Stimulated activated CD8-positive, alpha-beta memory T cell treated with anti-CD3 and anti-CD28 coated beads, Interleukin-7, amount 100 ng/mL, for 4 hours (primary cell): Measurements from ENCODE around the gene TNN.

Experiments
- DNase-seq, 2 donors: peaks; one replicate each; pipeline ENCODE4 v3.0.0-alpha.2; 2020; ENCODE audit warnings: low read depth in 2 of 2

TNN gene

DNA sequence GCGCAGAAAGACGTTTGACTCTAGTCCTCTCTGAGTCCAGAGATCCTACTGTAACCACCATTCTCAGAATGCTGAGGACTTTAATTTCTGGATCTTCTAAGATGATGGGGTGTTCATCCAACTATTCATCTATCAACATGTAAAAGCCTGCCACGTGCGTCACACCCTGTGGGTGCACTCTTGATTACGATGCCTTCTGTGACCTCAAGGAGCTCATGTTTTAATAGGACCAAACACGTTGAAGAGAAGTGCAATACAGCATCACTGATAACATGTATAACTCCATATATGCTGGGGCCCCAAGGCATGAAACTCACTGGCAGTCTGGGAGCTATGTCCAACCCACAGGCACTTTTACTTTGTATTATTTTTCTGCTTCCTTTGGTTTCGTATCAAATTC lies 105.9 kb downstream of the TNN start:
- no peak for DNase-seq

DNA sequence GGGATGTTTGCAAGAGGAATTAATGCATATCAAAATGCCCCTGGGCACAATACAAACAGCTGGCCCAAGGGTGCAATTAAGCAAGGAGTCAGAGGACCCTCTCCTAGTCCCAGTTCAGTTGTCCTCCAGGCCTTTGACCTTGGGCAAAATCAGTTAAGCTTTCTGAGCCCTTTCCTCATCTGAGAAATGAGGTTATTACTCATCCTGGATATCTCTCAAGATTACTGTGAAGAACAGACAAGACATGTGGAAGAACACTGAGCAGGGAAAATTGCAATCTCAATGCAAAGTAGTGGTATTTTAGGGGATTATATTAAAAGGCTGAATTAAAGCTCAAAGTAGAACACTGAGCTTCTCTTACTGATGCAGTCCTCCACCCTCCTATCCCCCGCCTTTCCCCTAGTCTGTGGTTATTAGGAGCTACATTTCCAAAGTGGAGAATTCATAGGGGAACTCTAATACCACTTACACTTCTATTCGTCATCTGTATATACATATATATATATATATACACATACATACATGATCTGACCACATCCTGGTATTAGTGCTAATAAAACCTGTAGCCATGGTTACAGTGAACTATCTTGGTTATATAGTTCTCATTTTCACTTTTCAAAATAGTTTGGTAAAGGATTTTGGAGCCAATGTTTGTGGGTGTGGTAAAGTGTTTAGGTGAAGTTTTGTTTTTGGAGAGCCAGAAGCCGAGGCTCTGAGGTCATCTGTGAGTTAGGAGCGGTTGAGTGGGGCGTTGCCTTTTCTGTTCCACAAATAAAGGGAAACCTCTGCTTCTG lies 106.9 kb downstream of the TNN start:
- DNase-seq: no peak

DNA sequence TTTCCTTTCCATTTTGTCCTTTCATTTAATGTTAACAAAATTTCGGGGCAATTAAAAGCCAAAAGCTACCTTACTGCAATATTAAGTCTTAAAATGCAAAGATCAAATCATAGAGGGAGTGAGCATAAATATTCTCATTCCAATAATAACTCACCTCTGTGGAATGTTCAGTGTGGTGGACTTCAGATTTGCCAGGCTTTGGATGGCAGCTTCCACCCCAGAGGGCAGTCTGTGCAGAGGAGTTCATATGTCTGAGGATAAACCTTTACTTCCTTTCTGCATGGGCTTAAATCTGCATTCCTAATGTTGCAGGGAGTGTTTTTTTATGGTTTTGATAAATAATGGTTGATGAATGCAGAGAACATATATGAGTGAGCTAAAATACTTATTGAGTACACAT lies 108.6 kb downstream of the TNN start:
- no peak for DNase-seq

DNA sequence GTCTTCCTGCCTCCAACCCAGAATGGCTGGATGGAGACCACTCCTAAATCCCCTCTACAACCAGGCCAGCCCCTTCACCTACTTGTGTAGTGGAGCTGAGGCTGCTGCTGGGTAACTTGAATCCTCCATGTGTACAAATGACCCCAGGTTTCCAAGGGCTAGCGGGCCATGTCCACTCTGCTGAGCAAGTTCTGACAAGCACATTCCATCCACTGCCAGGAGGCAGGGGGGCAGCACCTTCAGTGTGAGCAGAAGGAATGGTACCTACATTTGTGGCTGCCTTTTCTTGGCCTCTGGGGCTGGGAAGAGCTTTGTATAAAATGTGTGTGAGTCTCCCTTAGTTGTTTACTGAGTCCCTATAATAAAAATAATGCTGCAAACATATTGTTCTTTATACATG lies 110.4 kb downstream of the TNN start:
- DNase-seq: no peak

DNA sequence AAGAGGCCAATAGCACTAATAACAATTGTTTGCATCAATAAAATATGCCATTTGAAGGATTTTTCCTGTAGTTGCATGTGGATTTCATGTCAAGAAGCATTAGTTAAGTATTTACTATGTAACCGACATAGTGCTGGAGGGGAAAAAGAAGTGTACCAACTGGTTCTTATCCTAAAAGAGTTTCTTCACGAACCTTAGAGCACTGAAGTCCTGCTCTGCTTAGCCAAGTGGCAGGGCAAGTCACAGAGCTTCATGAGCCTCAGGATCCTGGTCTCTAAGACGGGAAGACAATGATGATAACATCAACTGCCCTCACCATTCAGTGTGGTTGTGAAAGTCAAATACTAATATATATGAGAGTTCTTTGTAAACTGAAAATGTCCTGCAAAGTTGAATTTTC lies 110.8 kb downstream of the TNN start:
- DNase-seq: no peak

DNA sequence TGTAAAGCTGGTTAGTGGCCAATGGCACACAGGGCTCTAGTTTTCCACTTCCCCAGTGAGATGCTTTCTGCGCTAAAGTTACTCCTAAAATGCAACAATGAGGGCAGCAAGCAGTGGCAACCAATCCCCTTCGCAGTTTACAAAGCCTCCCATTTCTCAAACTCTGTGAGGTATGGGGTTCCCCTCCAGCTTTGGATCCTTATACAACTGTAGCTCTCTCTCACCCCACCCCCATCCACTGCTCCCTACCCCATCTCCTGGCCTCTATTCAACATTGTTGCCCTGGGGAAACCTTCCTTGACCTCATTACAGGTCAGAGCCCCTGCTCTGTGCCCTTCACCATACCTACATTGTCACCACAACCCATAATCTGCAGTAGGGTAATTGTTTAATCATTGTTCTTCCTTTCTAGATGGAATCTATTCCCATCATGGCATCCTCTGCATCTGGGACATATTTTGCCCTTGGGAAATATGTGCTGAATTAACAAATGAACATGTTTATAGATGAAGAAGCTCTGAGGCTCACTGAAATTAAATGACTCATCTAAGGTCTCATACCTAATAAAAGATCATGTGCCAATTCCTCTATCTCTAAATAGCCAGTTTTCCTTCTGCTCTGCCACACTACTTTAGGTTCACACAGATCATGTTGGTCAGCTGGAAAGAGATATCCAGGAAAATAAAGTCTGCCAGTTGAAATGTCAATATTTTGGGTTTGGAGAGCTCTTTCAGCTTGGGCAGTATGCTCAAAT lies 112.4 kb downstream of the TNN start:
- DNase-seq: no peak

DNA sequence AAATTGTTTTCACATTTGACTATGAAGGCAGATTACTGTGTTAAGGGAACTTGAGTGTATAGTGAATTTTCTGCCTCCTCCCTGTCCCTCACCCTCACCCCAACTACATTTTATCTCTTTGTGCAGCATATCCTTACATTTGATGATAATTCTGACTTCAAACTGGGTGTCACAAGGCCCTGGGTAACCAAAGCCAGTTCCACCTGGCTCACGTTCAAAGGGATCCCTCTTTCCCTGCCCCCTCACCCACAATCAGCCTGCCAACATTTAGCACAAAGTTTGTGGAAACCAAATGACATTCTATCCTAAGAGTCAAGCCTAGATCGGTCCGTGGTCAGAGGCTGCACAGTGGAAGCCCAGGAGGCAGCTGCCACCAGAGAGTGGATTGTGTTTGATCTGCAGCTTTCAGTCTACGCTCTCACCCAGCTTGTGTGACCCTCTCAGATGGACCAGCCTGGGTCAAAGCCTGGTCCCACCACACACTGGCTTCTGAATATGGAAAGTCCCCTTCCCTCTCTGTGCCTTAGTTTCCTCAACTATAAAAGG lies 114.6 kb downstream of the TNN start:
- DNase-seq: no peak

DNA sequence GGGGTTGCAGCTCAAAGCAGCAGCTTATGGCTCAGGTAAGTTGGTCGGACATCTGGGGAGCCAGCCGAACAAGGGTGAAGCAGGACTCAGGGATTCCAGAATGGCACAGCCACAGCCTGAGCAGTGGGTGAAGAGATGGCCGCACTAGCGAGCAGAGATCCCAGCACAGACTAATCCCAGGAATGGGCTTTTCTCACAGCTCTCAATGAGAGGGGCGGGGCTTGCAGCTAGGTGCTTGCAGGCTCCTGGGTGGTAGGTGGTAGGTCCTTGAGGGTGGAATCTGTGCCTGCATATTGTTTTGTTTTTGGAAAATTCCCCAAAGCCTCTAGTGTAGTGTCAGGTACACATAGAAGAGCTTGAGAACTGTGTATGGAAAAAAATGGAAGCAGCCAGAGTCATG lies 116.0 kb downstream of the TNN start:
- DNase-seq: no peak

DNA sequence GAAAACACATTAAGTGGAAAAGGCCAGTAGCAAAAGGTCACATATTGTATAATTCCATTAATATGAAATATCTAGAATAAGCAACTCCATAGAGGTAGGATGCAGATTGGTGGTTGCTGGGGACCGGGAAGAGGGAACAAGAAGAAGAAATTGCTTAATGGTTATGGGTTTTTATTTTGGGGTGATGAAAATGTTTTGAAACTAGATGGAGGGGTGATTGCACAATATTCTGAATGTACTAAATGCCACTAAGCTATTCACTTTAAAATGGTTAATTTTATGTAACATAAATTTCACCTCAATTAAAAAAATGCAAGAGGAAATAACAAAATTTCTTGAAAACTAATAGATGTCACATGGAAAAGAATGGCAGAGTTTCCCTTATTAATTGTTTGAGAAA lies 118.3 kb downstream of the TNN start:
- no peak for DNase-seq

DNA sequence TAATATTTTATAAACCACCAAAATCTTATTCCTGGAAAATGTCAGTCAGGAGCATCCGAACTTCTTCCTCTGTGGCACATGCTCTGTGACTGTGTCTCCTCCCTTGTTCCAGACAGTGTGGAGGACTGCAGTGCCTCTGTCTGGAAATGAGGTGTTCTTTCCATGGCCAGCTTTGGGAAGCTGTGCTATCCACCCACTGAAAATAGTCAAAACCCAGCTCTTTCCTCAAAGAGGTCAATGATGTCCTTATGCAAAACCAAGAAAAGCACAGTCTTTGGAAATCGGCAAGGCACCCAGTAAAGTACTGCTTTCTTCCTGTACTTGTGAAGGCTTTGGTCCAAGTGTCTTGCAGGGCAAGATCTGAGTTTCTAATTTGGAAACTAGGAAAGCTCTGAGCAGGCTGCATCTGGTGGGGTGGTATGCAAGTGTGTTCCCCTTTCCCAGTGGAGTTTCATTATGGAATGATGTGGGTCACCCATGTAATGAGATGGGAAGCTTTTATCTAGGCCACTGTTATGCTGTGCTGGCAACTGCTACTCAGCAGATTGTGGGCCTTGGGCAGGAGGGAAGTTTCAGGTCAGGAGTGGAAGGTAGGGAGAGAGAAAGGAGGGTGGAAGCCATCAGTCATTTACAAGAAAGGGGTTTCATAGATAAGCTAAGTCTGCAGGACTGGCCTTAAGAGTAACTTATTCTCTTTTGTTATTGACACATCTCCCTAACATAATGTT lies 119.0 kb downstream of the TNN start:
- DNase-seq: no peak

DNA sequence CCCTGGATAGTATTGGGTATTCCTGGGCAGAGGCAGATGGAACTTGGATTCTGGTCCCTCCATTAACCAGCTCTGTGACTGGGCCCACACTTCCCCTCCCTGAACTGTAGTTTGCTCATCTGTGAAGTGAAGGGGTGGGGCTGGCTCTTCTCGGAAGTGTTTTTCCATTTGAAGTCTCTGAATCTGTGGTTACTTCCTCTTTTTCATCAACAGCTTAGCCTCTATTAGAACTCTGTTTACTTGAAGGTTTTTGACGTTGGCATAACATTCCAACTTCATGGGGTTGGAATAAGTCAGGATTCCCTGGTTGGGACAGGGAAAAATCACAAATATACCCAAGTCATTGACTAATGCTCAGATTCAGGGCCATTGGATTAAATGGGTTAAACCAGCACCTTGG lies 121.3 kb downstream of the TNN start:
- DNase-seq: peak; percentile 37 to 40

DNA sequence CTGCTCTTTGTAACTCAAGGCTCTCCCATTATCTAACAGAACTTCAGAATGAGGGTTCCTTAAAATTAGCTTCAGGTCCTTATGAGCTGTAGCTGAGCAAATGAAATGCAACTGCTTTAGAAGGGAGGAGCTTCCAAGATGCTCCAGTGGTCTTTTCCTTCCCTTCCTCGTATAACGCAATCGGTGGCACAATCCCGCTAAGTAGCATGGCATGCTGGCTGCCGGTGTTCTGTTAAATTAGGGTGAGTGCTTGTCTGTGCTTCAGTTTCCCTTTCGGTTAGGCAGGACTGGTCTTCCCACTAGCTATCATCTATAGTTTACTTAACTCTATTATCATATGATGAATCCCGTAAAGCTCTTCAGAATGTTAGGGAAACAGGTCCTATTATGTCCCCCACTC lies 124.0 kb downstream of the TNN start:
- DNase-seq: no peak

DNA sequence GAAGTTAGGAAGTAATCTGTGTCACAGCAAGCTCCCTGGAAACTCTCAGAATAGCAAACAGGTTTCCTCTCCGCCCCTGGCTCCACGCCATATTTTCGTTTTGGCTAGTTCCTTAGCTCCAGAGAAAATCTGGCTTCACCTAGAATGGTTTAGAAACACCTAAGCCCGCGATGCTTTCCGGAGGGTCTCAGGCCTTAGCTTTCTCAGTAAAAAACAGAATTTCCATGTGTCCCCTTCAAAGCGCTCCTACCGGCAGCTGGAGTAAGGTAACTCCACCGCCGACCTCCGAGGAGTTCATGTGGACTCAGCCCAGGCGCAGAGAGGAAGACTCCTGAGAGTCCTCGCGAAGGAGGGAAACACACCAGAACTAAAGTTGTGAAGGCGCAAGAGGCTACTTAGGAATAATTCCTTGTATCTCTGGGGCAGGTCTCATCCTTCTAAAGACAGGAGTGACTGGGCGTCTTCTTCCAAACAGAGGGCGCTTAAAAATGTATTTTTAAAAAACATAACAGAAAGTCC lies 124.5 kb downstream of the TNN start:
- no peak for DNase-seq

DNA sequence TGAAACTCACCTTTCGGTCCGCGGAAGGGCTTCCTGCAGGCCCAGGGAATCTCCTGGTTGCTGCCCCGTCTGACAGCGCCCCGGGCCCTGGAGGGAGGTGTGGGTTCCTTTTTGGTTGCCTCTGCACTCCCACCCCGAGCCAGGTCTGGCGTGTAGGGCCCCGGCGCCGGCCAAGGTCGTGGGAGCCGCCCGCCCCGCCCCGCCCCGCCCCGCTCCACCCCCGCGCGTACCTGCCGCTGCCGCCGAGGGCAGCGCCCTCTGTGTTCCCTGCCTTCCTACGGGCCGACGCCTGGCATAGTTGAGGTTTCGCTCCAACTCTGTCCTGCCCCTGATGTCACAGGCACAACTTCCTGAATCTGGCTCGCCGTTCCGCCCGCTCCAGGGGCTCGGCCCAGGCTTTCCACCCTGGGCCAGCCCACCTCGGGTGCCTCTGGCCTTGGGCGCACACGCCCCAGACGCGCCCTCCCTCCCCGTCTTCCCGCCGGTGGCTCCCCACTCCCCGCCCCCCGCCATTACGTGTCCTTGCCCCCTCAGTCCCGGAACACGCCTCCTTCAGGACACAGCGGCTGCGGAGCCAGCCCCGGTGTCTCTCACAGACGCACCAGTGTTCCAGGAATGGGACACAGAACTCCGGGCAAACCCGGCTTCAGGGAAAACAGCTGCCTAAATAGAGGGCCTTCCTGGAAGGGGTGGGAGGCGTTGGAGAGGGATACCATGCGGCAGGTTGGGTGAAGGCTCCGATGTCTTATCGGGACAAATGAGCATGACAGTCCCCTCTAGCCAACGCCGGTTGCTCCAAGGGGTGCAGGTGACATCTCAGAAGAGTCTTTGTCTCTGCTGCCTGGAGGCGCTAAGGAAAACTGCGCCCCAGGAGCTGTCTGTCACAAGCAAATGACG lies 125.2 kb downstream of the TNN start, which contains the start of gene KIAA0040:
Gene KIAA0040, minus strand, starts transcription at position 147 of the 897 bp plus-strand sequence. CDS start 31,763 bp downstream, outside the sequence.
- DNase-seq: peak; percentile 21 to 71

DNA sequence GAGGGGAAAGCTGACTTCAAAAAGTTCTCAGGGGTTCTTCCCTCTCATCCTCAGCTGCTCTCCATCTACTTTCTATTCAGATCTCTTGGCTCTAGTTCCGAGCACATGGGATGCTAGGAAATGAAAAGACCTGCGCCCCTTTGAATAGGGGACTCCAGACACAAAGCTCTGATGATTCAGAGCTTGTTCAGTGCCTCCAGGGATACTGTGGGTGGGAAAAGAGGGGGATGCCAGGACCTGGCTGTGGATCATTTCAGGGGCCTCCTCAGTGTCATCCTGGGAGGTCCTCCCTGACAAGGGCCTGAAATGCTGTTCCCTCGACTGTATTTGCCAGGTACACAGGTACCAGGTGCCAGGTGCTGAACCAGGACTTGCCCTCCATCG lies 125.9 kb downstream of the TNN start:
- DNase-seq: no peak

DNA sequence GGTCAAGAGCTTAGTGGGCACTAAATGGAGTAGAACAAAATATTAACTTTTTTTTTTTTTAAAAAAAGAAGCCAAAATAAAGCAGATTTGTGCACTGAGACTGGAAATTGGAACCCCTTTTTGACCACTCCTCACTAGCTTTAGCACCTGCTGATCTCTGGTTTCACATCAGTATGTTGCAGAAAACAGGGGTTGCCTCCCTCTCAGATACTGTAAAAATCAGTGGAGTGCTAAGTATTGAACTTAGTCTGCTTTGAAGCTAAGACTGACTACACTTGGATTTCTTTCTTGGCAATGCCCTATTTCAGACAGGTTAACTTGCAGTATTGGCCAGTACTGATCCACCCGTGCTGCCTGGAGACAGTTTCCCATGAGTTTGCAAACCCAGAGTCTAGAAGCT lies 127.6 kb downstream of the TNN start:
- DNase-seq: no peak

DNA sequence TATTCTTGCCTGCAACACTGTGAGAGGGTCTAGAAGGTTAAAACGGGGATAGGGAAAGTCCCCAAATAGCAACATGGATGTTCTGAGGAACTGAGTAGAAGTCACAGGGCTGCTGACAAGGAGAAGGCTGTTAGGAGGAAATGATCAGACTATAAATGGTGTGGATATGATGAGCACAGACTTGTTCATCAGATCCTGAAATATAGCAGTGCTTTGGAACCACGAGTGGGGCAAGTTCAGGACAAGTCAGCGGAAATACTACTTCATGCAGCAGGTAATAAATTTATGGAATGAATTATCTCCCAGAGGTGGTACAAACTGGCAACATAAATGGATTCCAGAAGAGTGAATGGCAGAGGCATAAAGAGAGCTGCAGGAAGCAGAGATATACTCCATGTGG lies 128.2 kb downstream of the TNN start:
- no peak for DNase-seq

DNA sequence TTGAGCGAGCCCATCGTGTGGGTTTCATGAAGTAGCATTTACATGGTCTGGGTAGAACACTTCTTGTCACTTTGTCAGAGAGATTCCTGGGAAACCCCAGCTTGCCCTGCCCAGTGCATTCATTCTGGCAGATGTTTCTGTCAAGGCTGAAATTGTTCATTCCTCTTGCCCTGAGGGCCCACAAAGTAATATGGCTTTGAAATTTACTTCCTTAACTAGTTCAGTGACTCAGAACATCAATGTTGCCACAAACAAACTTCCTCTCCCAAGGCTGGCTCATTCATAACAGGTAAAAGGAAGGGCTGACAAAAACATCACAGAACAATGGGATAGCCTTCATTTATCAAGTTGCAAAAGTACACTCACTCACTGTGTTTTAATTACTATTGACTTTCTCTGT lies 129.9 kb downstream of the TNN start:
- no peak for DNase-seq
